ENCODE results near the gene RASL11B.

The RASL11B gene

GRCh38 chr4:52904421-52904820 is 42.3 kb downstream of the RASL11B start:
- Histone ChIP-seq H3K27ac (no peak overlapping the region), H3K4me3 (IDR thresholded peaks at IDR 0.05; ENCODE audit: insufficient read depth, low read depth, low read length) (no peak overlapping the region), H3K4me2 (no peak overlapping the region), H3K79me2 (ENCODE audit: insufficient read depth, low read depth) (no peaks in the 10 kb centered on the region), H3K4me1 (ENCODE audit: low read depth, poor library complexity, severe bottlenecking) (no peaks in the 10 kb centered on the region), H3K36me3 (ENCODE audit: insufficient read depth) (no peaks in the 10 kb centered on the region), H3K27me3 (ENCODE audit: insufficient read depth, low read depth) (no peaks in the 10 kb centered on the region), H4K20me1 (ENCODE audit: insufficient read depth) (no peaks in the 10 kb centered on the region), H2AFZ (ENCODE audit: low read depth) (no peak overlapping the region), H3K9ac (no peak overlapping the region)
- no peak for TF ChIP-seq CTCF (conservative IDR thresholded peaks at IDR 0.05; ENCODE audit: low read depth, low read length)

GRCh38 chr4:52907510-52907909 is 45.4 kb downstream of the RASL11B start:
- H3K9ac ChIP-seq = no peak overlapping the region
- TF ChIP-seq CTCF (conservative IDR thresholded peaks at IDR 0.05; ENCODE audit: low read depth, low read length) = no peak

GRCh38 chr4:52910115-52910514 is 48.0 kb downstream of the RASL11B start:
- H2AFZ ChIP-seq (ENCODE audit: low read depth) = no peak overlapping the region
- H3K4me1 ChIP-seq (ENCODE audit: low read depth, poor library complexity, severe bottlenecking) = no peaks in the 10 kb centered on the region
- no peaks in the 10 kb centered on the region for H3K27me3 ChIP-seq (ENCODE audit: insufficient read depth, low read depth)
- H3K4me3 ChIP-seq (IDR thresholded peaks at IDR 0.05; ENCODE audit: insufficient read depth, low read depth, low read length) = no peak overlapping the region
- H3K79me2 ChIP-seq (ENCODE audit: insufficient read depth, low read depth) = no peaks in the 10 kb centered on the region
- no peak overlapping the region for H3K9ac ChIP-seq
- H3K36me3 ChIP-seq (ENCODE audit: insufficient read depth) = no peaks in the 10 kb centered on the region
- no peak overlapping the region for H3K4me2 ChIP-seq
- no peak overlapping the region for H3K27ac ChIP-seq
- no peaks in the 10 kb centered on the region for H4K20me1 ChIP-seq (ENCODE audit: insufficient read depth)
- no peak for TF ChIP-seq CTCF (conservative IDR thresholded peaks at IDR 0.05; ENCODE audit: low read depth, low read length)

More at GRCh38 chr4:52907510-52907909, 45.4 kb downstream of the RASL11B start:
- Histone ChIP-seq H3K27me3 (ENCODE audit: insufficient read depth, low read depth) (no peaks in the 10 kb centered on the region), H3K36me3 (ENCODE audit: insufficient read depth) (no peaks in the 10 kb centered on the region), H3K27ac (no peak overlapping the region), H3K79me2 (ENCODE audit: insufficient read depth, low read depth) (no peaks in the 10 kb centered on the region), H2AFZ (ENCODE audit: low read depth) (no peak overlapping the region), H3K4me3 (IDR thresholded peaks at IDR 0.05; ENCODE audit: insufficient read depth, low read depth, low read length) (no peak overlapping the region), H4K20me1 (ENCODE audit: insufficient read depth) (no peaks in the 10 kb centered on the region), H3K4me1 (ENCODE audit: low read depth, poor library complexity, severe bottlenecking) (no peaks in the 10 kb centered on the region), H3K4me2 (no peak overlapping the region)

GRCh38 chr4:52911684-52912294 is 49.7 kb downstream of the RASL11B start:
- H3K36me3 ChIP-seq (ENCODE audit: insufficient read depth) = no peaks in the 10 kb centered on the region
- no peak overlapping the region for H2AFZ ChIP-seq (ENCODE audit: low read depth)
- peak; percentile 94 for TF ChIP-seq CTCF (conservative IDR thresholded peaks at IDR 0.05; ENCODE audit: low read depth, low read length)
- H3K79me2 ChIP-seq (ENCODE audit: insufficient read depth, low read depth) = no peaks in the 10 kb centered on the region
- H3K4me2 ChIP-seq = no peak overlapping the region
- H4K20me1 ChIP-seq (ENCODE audit: insufficient read depth) = no peaks in the 10 kb centered on the region
- H3K4me3 ChIP-seq (IDR thresholded peaks at IDR 0.05; ENCODE audit: insufficient read depth, low read depth, low read length) = no peak overlapping the region
- H3K27me3 ChIP-seq (ENCODE audit: insufficient read depth, low read depth) = no peaks in the 10 kb centered on the region
- no peaks in the 10 kb centered on the region for H3K4me1 ChIP-seq (ENCODE audit: low read depth, poor library complexity, severe bottlenecking)
- H3K27ac ChIP-seq = no peak overlapping the region
- H3K9ac ChIP-seq = no peak overlapping the region
